HUES64 (cell line): ENCODE measurements around the gene ZNF292.
A peak's percentile ranks its signal among the peaks of the same experiment; 100 is the strongest.
"Not testable (repeated sequence)": the region's sequence is repeated elsewhere in the genome, so short reads cannot be mapped to it uniquely, and the experiment has no call there.

ENCODE experiments used
- H3K27ac ChIP-seq: 2 replicates; pipeline ENCODE4 v1.7.0; 2013; ENCODE audit warnings: low read depth, low read length, inconsistent platforms
- H3K27me3 ChIP-seq: 2 replicates; pipeline ENCODE4 v1.6.1; 2013; ENCODE audit warnings: mild to moderate bottlenecking, low read length; ENCODE audit not compliant: insufficient read depth
- H3K36me3 ChIP-seq: 2 replicates; pipeline ENCODE4 v1.6.1; 2013; ENCODE audit warnings: mild to moderate bottlenecking, low read length; ENCODE audit not compliant: insufficient read depth
- H3K4me1 ChIP-seq: 2 replicates; pipeline ENCODE4 v1.6.1; 2013; ENCODE audit warnings: mild to moderate bottlenecking, low read length, moderate library complexity; ENCODE audit not compliant: insufficient read depth
- H3K4me3 ChIP-seq: 2 replicates; pipeline ENCODE4 v1.5.1; 2013; ENCODE audit warnings: mild to moderate bottlenecking, low read length, moderate library complexity
- H3K9ac ChIP-seq: 2 replicates; pipeline ENCODE4 v1.6.1; 2013; ENCODE audit warnings: mild to moderate bottlenecking, low read depth, low read length
- H3K9me3 ChIP-seq: 2 replicates; pipeline ENCODE4 v1.6.1; 2013; ENCODE audit warnings: low read depth, low read length; ENCODE audit not compliant: insufficient read depth
- WGBS: fragments of 150-250, 120-280 bp; methylation state at CpG from one replicate; pipeline ENCODE4 v1.1.7; 2013; ENCODE audit warnings: missing lambda C conversion rate; 5-methylcytosine and 5-hydroxymethylcytosine counted together

The ZNF292 gene

GRCh38 chr6:87139236-87139635, 16.1 kb upstream of the ZNF292 start:
- Histone ChIP-seq H3K27ac (no peak overlapping the region), H3K9ac (no peak overlapping the region), H3K36me3 (no peaks in the 10 kb centered on the region), H3K4me1 (no peaks in the 10 kb centered on the region), H3K27me3 (no peaks in the 10 kb centered on the region), H3K9me3 (peaks cover 9% of the 10 kb centered on the region), H3K4me3 (no peak overlapping the region)
- 69% methylated on average over 1 of the region's 1 CpG for WGBS

GRCh38 chr6:87139927-87140326, 15.4 kb upstream of the ZNF292 start:
- 93% methylated on average over 8 of the region's 8 CpGs for WGBS
- H3K27ac ChIP-seq, H3K9ac ChIP-seq, H3K36me3 ChIP-seq, H3K27me3 ChIP-seq, H3K4me1 ChIP-seq, H3K4me3 ChIP-seq, H3K9me3 ChIP-seq: not testable (repeated sequence)

- Histone ChIP-seq H3K9me3 (no peaks in the 10 kb centered on the region), H3K36me3 (no peaks in the 10 kb centered on the region), H3K27ac (no peak overlapping the region), H3K4me3 (no peak overlapping the region), H3K4me1 (peaks cover 3% of the 10 kb centered on the region; the same call in 1 of the 2 replicates), H3K27me3 (no peaks in the 10 kb centered on the region), H3K9ac (no peak overlapping the region)
- WGBS = 96% methylated on average over 3 of the region's 3 CpGs
Measured at GRCh38 chr6:87146363-87146762, 9.0 kb upstream of the ZNF292 start.

- Histone ChIP-seq H3K4me3 (no peak overlapping the region), H3K9ac (no peak overlapping the region), H3K9me3 (no peaks in the 10 kb centered on the region), H3K4me1 (peaks cover 19% of the 10 kb centered on the region), H3K36me3 (no peaks in the 10 kb centered on the region), H3K27me3 (peaks cover 16% of the 10 kb centered on the region), H3K27ac (no peak overlapping the region)
Measured at GRCh38 chr6:87150406-87150805, 5.0 kb upstream of the ZNF292 start.

- Histone ChIP-seq H3K36me3 (no peaks in the 10 kb centered on the region), H3K27ac (peak overlapping the region; percentile 62), H3K9me3 (no peaks in the 10 kb centered on the region), H3K27me3 (peaks cover 16% of the 10 kb centered on the region), H3K4me1 (peaks cover 19% of the 10 kb centered on the region), H3K4me3 (peak overlapping the region; percentile 63), H3K9ac (peak overlapping the region; percentile 79)
- WGBS = 55% methylated on average over 4 of the region's 4 CpGs
Measured at GRCh38 chr6:87151471-87151780, 3.9 kb upstream of the ZNF292 start.

GRCh38 chr6:87151781-87152525, 3.4 kb upstream of the ZNF292 start:
- Histone ChIP-seq H3K9ac (peak overlapping the region; percentile 79), H3K4me1 (peaks cover 22% of the 10 kb centered on the region), H3K36me3 (no peaks in the 10 kb centered on the region), H3K4me3 (peak overlapping the region; percentile 63), H3K9me3 (no peaks in the 10 kb centered on the region), H3K27ac (peak overlapping the region; percentile 62), H3K27me3 (peaks cover 16% of the 10 kb centered on the region)
- 1% methylated on average over 71 of the region's 71 CpGs for WGBS

GRCh38 chr6:87152526-87152955, 2.8 kb upstream of the ZNF292 start:
- no peaks in the 10 kb centered on the region for H3K36me3 ChIP-seq
- peaks cover 23% of the 10 kb centered on the region for H3K4me1 ChIP-seq
- peaks cover 16% of the 10 kb centered on the region for H3K27me3 ChIP-seq
- 12% methylated on average over 22 of the region's 22 CpGs for WGBS
- H3K4me3 ChIP-seq = peak overlapping the region; percentile 63
- H3K9me3 ChIP-seq = no peaks in the 10 kb centered on the region
- no peak overlapping the region for H3K27ac ChIP-seq
- H3K9ac ChIP-seq = peak overlapping the region; percentile 79

GRCh38 chr6:87154641-87154992, 748 bp upstream of the ZNF292 start:
- H3K9me3 ChIP-seq = no peaks in the 10 kb centered on the region
- peaks cover 23% of the 10 kb centered on the region for H3K4me1 ChIP-seq
- 5% methylated on average over 6 of the region's 6 CpGs for WGBS
- peak overlapping the region; percentile 86 for H3K27ac ChIP-seq
- H3K36me3 ChIP-seq = peaks cover 4% of the 10 kb centered on the region; the same call in 1 of the 2 replicates
- peak overlapping the region; percentile 95 for H3K9ac ChIP-seq
- H3K4me3 ChIP-seq = peak overlapping the region; percentile 84
- H3K27me3 ChIP-seq = peaks cover 16% of the 10 kb centered on the region

- Histone ChIP-seq H3K27me3 (peaks cover 16% of the 10 kb centered on the region), H3K4me3 (peak overlapping the region; percentile 84), H3K4me1 (peaks cover 28% of the 10 kb centered on the region), H3K36me3 (peaks cover 4% of the 10 kb centered on the region; the same call in 1 of the 2 replicates), H3K9ac (peak overlapping the region; percentile 95), H3K9me3 (no peaks in the 10 kb centered on the region), H3K27ac (peak overlapping the region; percentile 86)
- WGBS = under 1% methylated on average over 33 of the region's 43 CpGs
Measured at GRCh38 chr6:87155842-87156815, 764 bp downstream of the ZNF292 start.

- 95% methylated on average over 9 of the region's 10 CpGs for WGBS
- H3K4me3 ChIP-seq = peak overlapping the region; percentile 84; the same call in 1 of the 2 replicates
- not testable (repeated sequence) for H3K36me3 ChIP-seq, H3K9ac ChIP-seq, H3K9me3 ChIP-seq, H3K27ac ChIP-seq
- peaks cover 12% of the 10 kb centered on the region for H3K27me3 ChIP-seq
- H3K4me1 ChIP-seq = peaks cover 33% of the 10 kb centered on the region
Measured at GRCh38 chr6:87157596-87157995, 2.2 kb downstream of the ZNF292 start.

GRCh38 chr6:87161299-87161698, 5.9 kb downstream of the ZNF292 start:
- peaks cover 4% of the 10 kb centered on the region; the same call in 1 of the 2 replicates for H3K36me3 ChIP-seq
- WGBS = 98% methylated on average over 4 of the region's 4 CpGs
- no peak overlapping the region for H3K27ac ChIP-seq
- H3K9me3 ChIP-seq = no peaks in the 10 kb centered on the region
- peaks cover 43% of the 10 kb centered on the region for H3K4me1 ChIP-seq
- H3K27me3 ChIP-seq = no peaks in the 10 kb centered on the region
- H3K9ac ChIP-seq = no peak overlapping the region
- H3K4me3 ChIP-seq = no peak overlapping the region
